Natural killer cell (primary cell): ENCODE data around the gene SLCO4A1. TPM values are rescaled to one million over a fixed set of nuclear protein-coding genes. Genes with fewer than 3 reads are reported as not detected.

Source experiments
- ATAC-seq, 3 donors: fragments of 150-1000 bp in 2 of 3; fragments of 200-7000 bp in 1 of 3; cut with Tn5 transposase; 1 replicate in 1 of 3; 2 replicates in 2 of 3; pipeline ENCODE4 v1.10.0; 2021; ENCODE audit warnings: mild to moderate bottlenecking in 2 of 3, moderate library complexity in 2 of 3
- DNase-seq, 2 donors: peaks; one replicate each; pipeline versions ENCODE4 v3.0.0 to v3.0.0-alpha.2; 2013 to 2021; ENCODE audit warnings: mixed read lengths in 1 of 2
- H3K27ac ChIP-seq: one replicate; pipeline ENCODE4 v1.5.1; 2013; ENCODE audit warnings: mild to moderate bottlenecking, low read length
- H3K27me3 ChIP-seq: one replicate; pipeline ENCODE4 v1.6.1; 2013; ENCODE audit warnings: low read length; ENCODE audit not compliant: control insufficient read depth, insufficient read depth
- H3K36me3 ChIP-seq: one replicate; pipeline ENCODE4 v1.6.1; 2013; ENCODE audit warnings: low read length; ENCODE audit not compliant: control insufficient read depth, insufficient read depth
- H3K4me1 ChIP-seq: one replicate; pipeline ENCODE4 v1.6.1; 2013; ENCODE audit warnings: low read length; ENCODE audit not compliant: control insufficient read depth, insufficient read depth
- H3K4me3 ChIP-seq: one replicate; pipeline ENCODE4 v1.5.1; 2013; ENCODE audit warnings: low read length
- H3K9me3 ChIP-seq: one replicate; pipeline ENCODE4 v1.6.1; 2013; ENCODE audit warnings: low read length; ENCODE audit not compliant: control insufficient read depth, insufficient read depth
- H3K27ac Mint-ChIP-seq, 2 donors: one replicate each; pipeline ENCODE4 v1.8.0; 2022; ENCODE audit warnings: mild to moderate bottlenecking in 2 of 2, mixed read lengths in 2 of 2, moderate library complexity in 1 of 2
- H3K27me3 Mint-ChIP-seq, 2 donors: one replicate each; pipeline ENCODE4 v1.8.0; 2022; ENCODE audit warnings: low read depth in 2 of 2, mixed read lengths in 2 of 2
- H3K36me3 Mint-ChIP-seq: one replicate; pipeline ENCODE4 v1.8.0; 2022; ENCODE audit warnings: mixed read lengths
- H3K4me1 Mint-ChIP-seq, 2 donors: one replicate each; pipeline ENCODE4 v1.8.0; 2022; ENCODE audit warnings: mixed read lengths in 2 of 2
- H3K4me3 Mint-ChIP-seq: one replicate; pipeline ENCODE4 v1.8.0; 2022; ENCODE audit warnings: mild to moderate bottlenecking, moderate library complexity, mixed read lengths
- H3K9me3 Mint-ChIP-seq, 2 donors: one replicate each; pipeline ENCODE4 v1.8.0; 2022; ENCODE audit warnings: mixed read lengths in 2 of 2
- WGBS: methylation state at CpG from one replicate; pipeline ENCODE4 v1.1.7; 2013; ENCODE audit warnings: missing lambda C conversion rate; ENCODE audit not compliant: insufficient coverage; 5-methylcytosine and 5-hydroxymethylcytosine counted together
- intact Hi-C: fragments of 100-400 bp; cut with micrococcal nuclease; formaldehyde crosslinking; loops from one replicate; pipeline ENCODE4 v1.14.2; 2022
- total RNA-seq, 4 donors: library from RNA; stranded (reverse); fragments of 120-200 nt in 1 of 4; gene quantifications; one replicate each; pipeline versions ENCODE4 v1.2.3 to v1.2.4, GENCODE V29; 2013 to 2022
- TF ChIP-seq, protein P1 (sequence below): fragments of 200-600 bp; IDR thresholded peaks from one replicate; pipeline ENCODE4 v1.8.0; 2022; ENCODE audit warnings: antibody characterized with exemption

Gene SLCO4A1
- total RNA-seq, 3 donors from 2014 or later (not counting 1 experiment from before 2014, with no cell fraction given): 0.59 to 1.4 (median 1.1) TPM

DNA sequence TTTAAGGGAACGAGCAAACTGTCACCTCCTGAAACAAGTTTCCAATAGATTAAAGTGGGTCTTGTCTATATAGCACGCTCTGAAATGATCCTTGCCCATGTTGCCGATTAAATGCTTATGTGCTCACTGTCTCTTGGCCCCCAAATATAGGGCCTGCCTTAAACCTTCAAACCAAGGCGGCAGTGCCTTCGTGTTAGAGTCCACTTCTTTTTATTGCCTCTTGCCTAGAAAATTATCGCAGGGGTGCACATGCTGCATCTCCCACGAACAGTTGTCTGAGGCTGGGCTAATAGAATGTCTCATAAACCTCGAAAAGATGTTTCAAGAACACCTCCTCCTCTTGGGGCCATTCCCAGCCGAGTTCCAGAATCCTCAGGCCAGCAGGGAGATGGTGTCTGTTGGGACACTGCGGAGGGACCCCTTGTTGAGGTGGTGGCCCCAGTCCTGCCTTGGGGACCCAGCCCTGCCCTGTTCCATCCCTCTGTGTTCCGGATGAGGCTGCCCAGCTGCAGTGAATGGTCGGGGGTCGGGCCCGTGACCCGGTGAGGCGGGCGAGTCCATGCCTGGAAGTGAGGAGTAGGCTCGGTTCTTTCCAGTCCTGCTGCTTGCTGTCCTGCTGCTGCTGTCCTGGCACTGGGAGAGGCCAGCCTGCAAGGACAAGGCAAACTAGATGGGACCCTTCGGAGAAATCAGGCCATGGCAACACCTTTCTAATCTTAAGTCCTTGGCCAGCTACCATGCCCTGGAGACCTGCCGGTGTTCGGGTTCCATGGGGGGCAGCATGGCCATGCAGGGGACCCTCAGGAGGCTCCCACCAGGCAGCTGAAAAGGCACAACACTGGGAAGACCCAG lies 34.7 kb upstream of the SLCO4A1 start:
- Mint-ChIP-seq H3K4me1 (peaks cover 22 to 37% of the 10 kb centered on the region in 2 donors), H3K9me3 (no peaks in the 10 kb centered on the region), H3K27ac (no peak overlapping the region), H3K4me3 (no peak overlapping the region), H3K36me3 (no peaks in the 10 kb centered on the region), H3K27me3 (no peaks in the 10 kb centered on the region)
- TF ChIP-seq, protein P1, sequence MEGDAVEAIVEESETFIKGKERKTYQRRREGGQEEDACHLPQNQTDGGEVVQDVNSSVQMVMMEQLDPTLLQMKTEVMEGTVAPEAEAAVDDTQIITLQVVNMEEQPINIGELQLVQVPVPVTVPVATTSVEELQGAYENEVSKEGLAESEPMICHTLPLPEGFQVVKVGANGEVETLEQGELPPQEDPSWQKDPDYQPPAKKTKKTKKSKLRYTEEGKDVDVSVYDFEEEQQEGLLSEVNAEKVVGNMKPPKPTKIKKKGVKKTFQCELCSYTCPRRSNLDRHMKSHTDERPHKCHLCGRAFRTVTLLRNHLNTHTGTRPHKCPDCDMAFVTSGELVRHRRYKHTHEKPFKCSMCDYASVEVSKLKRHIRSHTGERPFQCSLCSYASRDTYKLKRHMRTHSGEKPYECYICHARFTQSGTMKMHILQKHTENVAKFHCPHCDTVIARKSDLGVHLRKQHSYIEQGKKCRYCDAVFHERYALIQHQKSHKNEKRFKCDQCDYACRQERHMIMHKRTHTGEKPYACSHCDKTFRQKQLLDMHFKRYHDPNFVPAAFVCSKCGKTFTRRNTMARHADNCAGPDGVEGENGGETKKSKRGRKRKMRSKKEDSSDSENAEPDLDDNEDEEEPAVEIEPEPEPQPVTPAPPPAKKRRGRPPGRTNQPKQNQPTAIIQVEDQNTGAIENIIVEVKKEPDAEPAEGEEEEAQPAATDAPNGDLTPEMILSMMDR: no peak
- intact Hi-C loops: no loop called here
- H3K4me1 ChIP-seq: peaks cover 47% of the 10 kb centered on the region
- ATAC-seq (no peak), DNase-seq (no peak)
- H3K27ac ChIP-seq: no peak overlapping the region
- H3K27me3 ChIP-seq: no peaks in the 10 kb centered on the region
- no peaks in the 10 kb centered on the region for H3K36me3 ChIP-seq
- no peaks in the 10 kb centered on the region for H3K9me3 ChIP-seq
- 92% methylated on average over 21 of the region's 21 CpGs for WGBS
- H3K4me3 ChIP-seq: no peak overlapping the region

DNA sequence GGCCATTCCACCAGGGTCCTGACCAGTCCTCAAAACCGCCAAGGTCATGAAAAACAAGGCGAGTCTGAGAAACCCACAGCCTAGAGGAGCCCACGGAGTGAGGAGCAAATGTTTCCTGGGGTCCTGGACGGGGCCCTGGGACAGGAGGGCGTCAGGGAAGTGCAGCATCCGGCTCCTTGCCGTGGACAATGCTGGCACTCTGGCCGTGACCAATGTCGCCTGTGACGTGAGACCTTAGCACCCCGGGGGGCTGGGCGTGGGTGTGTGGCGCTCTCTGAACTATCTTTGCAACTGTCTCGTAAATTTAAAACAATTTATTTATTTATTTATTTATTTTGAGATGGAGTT lies 34.1 kb upstream of the SLCO4A1 start:
- 87% methylated on average over 11 of the region's 14 CpGs for WGBS
- DNase-seq: no peak
- H3K27me3 Mint-ChIP-seq: no peaks in the 10 kb centered on the region
- H3K27me3 ChIP-seq: no peaks in the 10 kb centered on the region
- H3K27ac ChIP-seq: no peak overlapping the region
- H3K4me1 Mint-ChIP-seq: peaks cover 16 to 31% of the 10 kb centered on the region in 2 donors
- no peak overlapping the region for H3K4me3 ChIP-seq
- no peak overlapping the region for H3K27ac Mint-ChIP-seq
- no peaks in the 10 kb centered on the region for H3K9me3 Mint-ChIP-seq
- no peaks in the 10 kb centered on the region for H3K36me3 Mint-ChIP-seq
- H3K36me3 ChIP-seq: no peaks in the 10 kb centered on the region
- no peaks in the 10 kb centered on the region for H3K9me3 ChIP-seq
- ATAC-seq: no peak
- intact Hi-C loops: no loop called here
- peaks cover 41% of the 10 kb centered on the region for H3K4me1 ChIP-seq
- H3K4me3 Mint-ChIP-seq: no peak overlapping the region
- TF ChIP-seq, protein P1: no peak

DNA sequence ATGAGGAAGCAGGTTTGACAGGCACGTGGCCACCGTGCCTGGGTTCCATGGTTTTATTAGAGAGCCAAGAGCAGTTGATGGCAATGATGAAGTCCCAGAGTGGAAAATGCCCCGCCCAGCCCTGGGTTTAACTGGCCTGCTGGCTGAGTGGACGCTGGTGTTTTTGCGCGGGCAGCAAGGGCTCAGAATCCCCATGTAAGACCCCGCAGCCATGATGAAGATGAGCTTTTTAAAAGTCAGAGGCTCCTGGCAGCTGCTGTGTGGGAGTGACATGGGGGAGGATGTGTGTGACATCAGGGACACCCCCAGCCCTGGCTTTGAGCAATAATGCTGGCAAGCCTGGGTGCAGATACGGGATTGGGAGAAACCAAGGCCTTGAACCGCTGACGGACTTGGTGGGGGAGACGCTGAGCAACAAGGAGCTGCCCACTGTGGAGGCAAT lies 33.0 kb upstream of the SLCO4A1 start:
- no peaks in the 10 kb centered on the region for H3K9me3 Mint-ChIP-seq
- no peaks in the 10 kb centered on the region for H3K9me3 ChIP-seq
- H3K27me3 Mint-ChIP-seq: no peaks in the 10 kb centered on the region
- ATAC-seq (no peak), DNase-seq (no peak)
- WGBS: 89% methylated on average over 11 of the region's 11 CpGs
- no peak overlapping the region for H3K4me3 Mint-ChIP-seq
- no peaks in the 10 kb centered on the region for H3K36me3 ChIP-seq
- peaks cover 30% of the 10 kb centered on the region for H3K4me1 ChIP-seq
- no peak overlapping the region for H3K4me3 ChIP-seq
- H3K36me3 Mint-ChIP-seq: no peaks in the 10 kb centered on the region
- no peak overlapping the region for H3K27ac Mint-ChIP-seq
- intact Hi-C loops: no loop called here
- H3K4me1 Mint-ChIP-seq: peaks cover 14 to 22% of the 10 kb centered on the region in 2 donors
- no peaks in the 10 kb centered on the region for H3K27me3 ChIP-seq
- no peak overlapping the region for H3K27ac ChIP-seq
- TF ChIP-seq, protein P1: no peak
